Vagina (tissue), 2 donors: ENCODE results near the gene FAM163B. TPM values are rescaled to one million over a fixed set of nuclear protein-coding genes. Genes with fewer than 3 reads are reported as not detected.

Experiments used
- DNase-seq, 2 donors: peaks; one replicate each; pipeline ENCODE4 v3.0.0-alpha.2; 2017; ENCODE audit errors: extremely low spot score in 2 of 2
- H3K27ac ChIP-seq: fragments of 200-600 bp; sonication (generic); one replicate; pipeline ENCODE4 v1.5.1; 2019
- H3K27me3 ChIP-seq: fragments of 200-600 bp; sonication (generic); one replicate; pipeline ENCODE4 v1.5.1; 2019
- H3K36me3 ChIP-seq, 2 donors: fragments of 200-600 bp; sonication (generic); one replicate each; pipeline ENCODE4 v1.5.1; 2017 to 2019
- H3K4me1 ChIP-seq: fragments of 200-600 bp; sonication (generic); one replicate; pipeline ENCODE4 v1.5.1; 2019
- H3K4me3 ChIP-seq, 2 donors: fragments of 200-600 bp; sonication (generic); 1 replicate in 1 of 2; 2 replicates in 1 of 2; pipeline ENCODE4 v1.5.1; 2016 to 2019
- H3K9me3 ChIP-seq: fragments of 200-600 bp; sonication (generic); one replicate; pipeline ENCODE4 v1.5.1; 2019
- POLR2A ChIP-seq, 2 donors: fragments of 450-650 bp; IDR thresholded peaks; one replicate each; pipeline ENCODE4 v1.6.1; 2017; ENCODE audit warnings: antibody characterized with exemption in 2 of 2, mild to moderate bottlenecking in 2 of 2, moderate library complexity in 2 of 2
- POLR2AphosphoS5 ChIP-seq, 2 donors: sonication (generic); formaldehyde crosslinking; IDR thresholded peaks; one replicate each; pipeline ENCODE4 v1.9.0; 2017; ENCODE audit warnings: antibody characterized with exemption in 2 of 2, mild to moderate bottlenecking in 2 of 2, low read depth in 1 of 2; ENCODE audit not compliant: insufficient read depth in 1 of 2
- intact Hi-C: fragments of 100-400 bp; cut with DNase I; formaldehyde crosslinking; loops from one replicate; pipeline ENCODE4 v1.15.1; 2023
- total RNA-seq: library from RNA; depleted of rRNA; stranded (reverse); fragments of >200 nt; gene quantifications from one replicate; pipeline ENCODE4 v1.2.3, GENCODE V29; 2016
- TF ChIP-seq, protein P1 (sequence below), 3 experiments: fragments of 450-650 bp in 2 of 3; fragments of 200-600 bp in 1 of 3; sonication (generic) in 1 of 3; IDR thresholded peaks; one replicate each; pipeline ENCODE4 v1.5.1; 2017 to 2019; ENCODE audit warnings: antibody characterized with exemption in 3 of 3, mild to moderate bottlenecking in 2 of 3, moderate library complexity in 2 of 3

The FAM163B gene
- total RNA-seq, 1 donor from 2014 or later = not detected

DNA sequence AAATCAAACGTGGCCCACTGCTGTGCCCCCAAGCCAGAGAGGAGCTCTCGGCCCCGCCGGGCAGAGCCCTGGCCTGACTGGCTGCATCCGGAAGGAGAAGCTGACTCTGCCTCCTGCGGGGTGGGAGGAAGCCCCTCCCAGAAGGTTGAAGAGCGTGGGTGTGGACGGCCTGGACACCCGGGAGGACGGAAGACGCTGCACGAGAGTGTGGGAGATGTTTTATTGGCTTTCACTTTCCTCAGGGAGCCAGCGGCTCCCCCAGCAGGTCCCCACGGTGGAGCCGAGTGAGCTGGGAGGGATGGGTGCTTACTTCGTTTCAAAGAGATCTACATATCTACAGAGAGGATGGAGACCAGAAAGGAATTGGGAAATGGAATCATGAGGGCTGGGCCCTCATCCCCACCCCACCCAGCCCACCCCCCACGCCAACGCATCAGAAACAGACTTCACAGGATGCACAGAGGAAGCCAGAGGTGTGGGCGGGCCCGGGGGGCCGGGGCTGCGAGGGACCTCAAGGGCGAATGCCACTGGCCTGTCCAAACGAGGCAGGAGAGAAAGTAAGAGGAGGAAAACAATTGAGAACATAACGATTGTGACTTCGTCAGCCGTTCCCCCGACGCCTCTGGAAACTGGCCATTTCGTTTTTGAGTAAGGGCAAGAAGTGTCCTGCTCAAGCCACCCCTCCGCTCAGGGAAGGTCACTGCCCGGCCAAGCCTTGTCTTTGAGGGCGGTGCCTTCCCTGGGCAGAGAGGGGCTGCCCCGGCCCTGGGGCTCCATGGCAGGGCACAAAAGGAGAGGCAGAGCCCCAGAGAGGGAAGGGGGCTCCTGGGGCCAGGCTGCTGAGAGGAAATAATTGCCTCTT is 32.1 kb downstream of the FAM163B start:
- intact Hi-C loops = no loop called here
- H3K27me3 ChIP-seq = no peaks in the 10 kb centered on the region
- no peak overlapping the region for H3K27ac ChIP-seq
- TF ChIP-seq POLR2A (IDR thresholded peaks at IDR 0.05) = no peak
- TF ChIP-seq POLR2AphosphoS5 (IDR thresholded peaks at IDR 0.05; ENCODE audit: insufficient read depth in 1 of 2, low read depth in 1 of 2) = no peak
- TF ChIP-seq, protein P1, sequence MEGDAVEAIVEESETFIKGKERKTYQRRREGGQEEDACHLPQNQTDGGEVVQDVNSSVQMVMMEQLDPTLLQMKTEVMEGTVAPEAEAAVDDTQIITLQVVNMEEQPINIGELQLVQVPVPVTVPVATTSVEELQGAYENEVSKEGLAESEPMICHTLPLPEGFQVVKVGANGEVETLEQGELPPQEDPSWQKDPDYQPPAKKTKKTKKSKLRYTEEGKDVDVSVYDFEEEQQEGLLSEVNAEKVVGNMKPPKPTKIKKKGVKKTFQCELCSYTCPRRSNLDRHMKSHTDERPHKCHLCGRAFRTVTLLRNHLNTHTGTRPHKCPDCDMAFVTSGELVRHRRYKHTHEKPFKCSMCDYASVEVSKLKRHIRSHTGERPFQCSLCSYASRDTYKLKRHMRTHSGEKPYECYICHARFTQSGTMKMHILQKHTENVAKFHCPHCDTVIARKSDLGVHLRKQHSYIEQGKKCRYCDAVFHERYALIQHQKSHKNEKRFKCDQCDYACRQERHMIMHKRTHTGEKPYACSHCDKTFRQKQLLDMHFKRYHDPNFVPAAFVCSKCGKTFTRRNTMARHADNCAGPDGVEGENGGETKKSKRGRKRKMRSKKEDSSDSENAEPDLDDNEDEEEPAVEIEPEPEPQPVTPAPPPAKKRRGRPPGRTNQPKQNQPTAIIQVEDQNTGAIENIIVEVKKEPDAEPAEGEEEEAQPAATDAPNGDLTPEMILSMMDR (IDR thresholded peaks at IDR 0.05) = no peak
- H3K4me1 ChIP-seq = peaks cover 20% of the 10 kb centered on the region
- no peaks in the 10 kb centered on the region for H3K36me3 ChIP-seq
- H3K9me3 ChIP-seq = no peaks in the 10 kb centered on the region
- H3K4me3 ChIP-seq = peak overlapping the region; percentile 1 to 10
- no peak for DNase-seq

DNA sequence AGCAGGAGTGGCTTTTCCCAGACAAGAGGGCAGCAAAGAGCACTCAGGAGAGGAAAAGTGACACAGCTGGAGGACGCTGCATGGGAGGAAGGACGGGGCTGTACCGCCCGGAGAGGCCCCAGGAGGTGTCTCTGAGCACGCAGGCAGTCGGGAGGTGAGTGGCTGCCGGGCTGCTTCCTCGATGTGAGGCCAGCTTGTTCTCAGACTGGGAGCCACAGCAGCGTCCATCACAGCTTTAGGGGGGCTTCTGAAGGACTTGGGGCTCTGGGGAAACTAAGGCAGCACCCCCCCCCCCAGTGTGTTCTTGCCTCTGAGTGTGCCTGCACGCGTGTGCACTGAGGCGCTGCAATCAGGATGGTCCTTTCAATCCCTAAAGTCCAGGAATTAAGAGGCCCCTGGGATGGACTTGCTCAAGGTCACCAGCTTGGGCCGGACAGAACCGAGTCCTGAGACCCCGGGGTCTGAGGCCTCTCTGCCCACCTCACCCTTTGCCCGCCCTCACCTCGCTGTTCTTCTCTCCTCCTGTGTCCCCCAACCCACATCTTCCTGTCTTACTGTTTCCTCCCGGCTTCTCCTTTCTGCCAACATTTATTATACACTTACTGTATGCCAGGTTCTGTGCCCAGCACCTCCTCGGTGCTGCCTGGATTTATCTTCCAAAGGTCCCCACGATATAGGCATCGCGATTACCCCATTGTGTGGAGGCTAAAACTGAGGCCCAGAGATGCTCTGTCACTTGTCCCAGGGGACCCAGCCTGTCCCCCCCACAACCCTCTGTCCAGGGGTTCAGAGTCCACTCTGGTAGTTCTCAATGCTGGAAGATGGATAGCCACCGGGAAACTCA is 32.9 kb downstream of the FAM163B start:
- no peak for DNase-seq
- Histone ChIP-seq H3K27ac (no peak overlapping the region), H3K4me1 (peaks cover 17% of the 10 kb centered on the region), H3K27me3 (no peaks in the 10 kb centered on the region), H3K36me3 (no peaks in the 10 kb centered on the region), H3K9me3 (no peaks in the 10 kb centered on the region), H3K4me3 (peak overlapping the region; percentile 1 to 10)
- no peak for TF ChIP-seq POLR2AphosphoS5 (IDR thresholded peaks at IDR 0.05; ENCODE audit: insufficient read depth in 1 of 2, low read depth in 1 of 2)
- TF ChIP-seq POLR2A (IDR thresholded peaks at IDR 0.05) = no peak
- TF ChIP-seq, protein P1 (IDR thresholded peaks at IDR 0.05) = no peak
- intact Hi-C loops = no loop called here

DNA sequence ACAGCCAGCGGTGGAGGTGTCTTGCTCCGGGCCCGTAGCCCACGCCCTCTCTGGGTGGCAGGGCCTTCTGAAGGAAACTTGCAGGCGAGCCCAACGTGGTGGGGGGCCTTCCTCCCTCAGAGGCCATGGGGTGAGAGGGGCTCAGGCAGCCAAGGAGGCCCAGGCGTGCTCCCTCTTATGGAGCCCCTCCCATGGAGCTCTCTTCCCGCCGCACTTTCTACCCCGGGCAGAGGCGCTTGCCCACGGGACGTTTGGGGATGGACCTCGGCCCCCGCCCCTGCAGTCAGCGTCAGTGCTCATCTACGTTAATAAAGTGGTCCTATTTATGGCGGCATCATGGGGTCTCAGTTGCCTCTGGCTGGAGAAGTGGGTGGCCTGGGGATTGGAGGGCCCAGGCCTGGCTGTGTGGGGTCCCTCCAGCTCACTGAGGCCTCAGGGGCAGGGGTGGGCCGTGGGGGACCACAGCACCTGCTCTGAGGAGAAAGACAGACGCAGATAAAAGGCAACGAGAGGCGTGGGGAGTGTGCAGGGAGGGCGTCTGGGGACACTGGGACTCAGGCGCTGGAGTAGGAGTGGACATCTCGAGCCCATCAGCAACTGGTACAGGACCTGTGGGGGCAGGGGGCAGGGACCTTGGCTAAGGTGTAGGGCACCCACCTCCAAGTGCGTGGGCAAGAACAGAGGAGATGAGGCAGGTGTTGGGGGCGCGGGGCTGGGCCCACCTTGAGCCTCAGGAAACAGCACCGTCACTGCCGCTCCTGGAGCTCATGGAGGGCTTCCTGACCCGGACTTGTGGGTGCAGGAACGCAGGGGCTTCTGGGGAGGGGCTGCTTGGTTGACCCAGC is 33.8 kb downstream of the FAM163B start:
- H3K4me3 ChIP-seq = no peak overlapping the region
- H3K27ac ChIP-seq = no peak overlapping the region
- TF ChIP-seq, protein P1 (IDR thresholded peaks at IDR 0.05) = no peak
- TF ChIP-seq POLR2AphosphoS5 (IDR thresholded peaks at IDR 0.05; ENCODE audit: insufficient read depth in 1 of 2, low read depth in 1 of 2) (no peak), POLR2A (IDR thresholded peaks at IDR 0.05) (no peak)
- H3K27me3 ChIP-seq = no peaks in the 10 kb centered on the region
- H3K9me3 ChIP-seq = no peaks in the 10 kb centered on the region
- intact Hi-C loops = no loop called here
- no peak for DNase-seq
- H3K4me1 ChIP-seq = peaks cover 17% of the 10 kb centered on the region
- no peaks in the 10 kb centered on the region for H3K36me3 ChIP-seq

DNA sequence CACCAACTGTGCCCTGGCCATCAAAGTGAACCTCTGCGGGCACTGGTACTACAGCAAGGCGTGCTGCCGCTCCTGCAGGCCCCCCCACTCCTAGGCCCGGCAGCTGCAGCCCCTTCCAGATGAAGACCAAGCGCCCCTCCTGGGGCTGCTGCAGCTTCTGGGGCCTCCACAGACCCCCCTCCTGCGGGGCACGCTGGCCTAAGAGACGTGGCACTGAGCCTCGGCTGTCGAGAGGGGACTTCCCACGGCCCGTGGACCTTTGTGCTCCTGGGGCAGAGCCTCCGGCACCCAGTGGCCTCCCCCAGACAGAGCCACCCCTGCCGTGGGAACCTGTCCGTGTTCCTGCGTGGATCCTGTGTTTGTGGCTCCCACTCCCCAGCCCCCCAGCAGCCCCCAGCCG is 34.4 kb downstream of the FAM163B start:
- no peaks in the 10 kb centered on the region for H3K27me3 ChIP-seq
- intact Hi-C loops = no loop called here

More for the DNA sequence above, 34.4 kb downstream of the FAM163B start:
- peaks cover 17% of the 10 kb centered on the region for H3K4me1 ChIP-seq
- DNase-seq = no peak
- H3K27ac ChIP-seq = no peak overlapping the region
- TF ChIP-seq POLR2AphosphoS5 (IDR thresholded peaks at IDR 0.05; ENCODE audit: insufficient read depth in 1 of 2, low read depth in 1 of 2) = no peak
- no peak for TF ChIP-seq POLR2A (IDR thresholded peaks at IDR 0.05)
- TF ChIP-seq, protein P1 (IDR thresholded peaks at IDR 0.05) = no peak
- no peaks in the 10 kb centered on the region for H3K36me3 ChIP-seq
- H3K9me3 ChIP-seq = no peaks in the 10 kb centered on the region
- no peak overlapping the region for H3K4me3 ChIP-seq
